GM12892 (cell line): ENCODE results near the gene TNS3.

Source experiments
- POLR2A ChIP-seq: IDR thresholded peaks from 2 replicates; pipeline ENCODE4 v1.6.1; 2011; ENCODE audit warnings: low read depth, low read length, control low read depth
- POLR2AphosphoS5 ChIP-seq: IDR thresholded peaks from 2 replicates; pipeline ENCODE4 v1.6.1; 2011; ENCODE audit warnings: low read depth, low read length, control low read depth
- TAF1 ChIP-seq: IDR thresholded peaks from 2 replicates; pipeline ENCODE4 v1.6.1; 2011; ENCODE audit warnings: low read depth, mild to moderate bottlenecking, control low read depth, low read length, borderline replicate concordance

GRCh38 chr7:47378728-47379395 is 203.0 kb downstream of the TNS3 start:
- TF ChIP-seq POLR2A (no peak), POLR2AphosphoS5 (no peak), TAF1 (no peak)
